GM18867 (cell line): ENCODE measurements around the gene GET4.
"Not testable (repeated sequence)": the region's sequence is repeated elsewhere in the genome, so short reads cannot be mapped to it uniquely, and the experiment has no call there.

Experiments used
- ATAC-seq: cut with Tn5 transposase; IDR thresholded peaks from one replicate; pipeline ENCODE4 v1.9.1; 2021; ENCODE audit warnings: mild to moderate bottlenecking, moderate library complexity; ENCODE audit not compliant: unreplicated experiment

Gene GET4

DNA sequence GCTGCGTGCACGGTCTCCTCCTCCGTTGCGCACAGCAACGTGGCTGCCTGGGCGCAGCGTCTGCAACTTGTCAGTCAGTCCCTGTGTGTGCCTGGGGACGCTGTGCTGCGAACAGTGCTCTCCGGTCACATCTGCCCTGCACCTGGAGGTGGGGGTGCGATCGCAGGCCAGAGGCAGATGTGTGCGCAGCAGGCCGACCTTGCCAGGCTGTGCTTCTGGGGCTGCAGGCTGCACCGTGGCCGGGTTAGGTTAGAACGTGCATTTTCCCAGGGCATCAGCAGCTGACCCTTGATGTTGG lies 8.2 kb upstream of the GET4 start:
- ATAC-seq: no peak

GRCh38 chr7:869348-869747 lies 7.0 kb upstream of the GET4 start:
- no peak for ATAC-seq

GRCh38 chr7:871900-872537 lies 4.3 kb upstream of the GET4 start:
- ATAC-seq: no peak

DNA sequence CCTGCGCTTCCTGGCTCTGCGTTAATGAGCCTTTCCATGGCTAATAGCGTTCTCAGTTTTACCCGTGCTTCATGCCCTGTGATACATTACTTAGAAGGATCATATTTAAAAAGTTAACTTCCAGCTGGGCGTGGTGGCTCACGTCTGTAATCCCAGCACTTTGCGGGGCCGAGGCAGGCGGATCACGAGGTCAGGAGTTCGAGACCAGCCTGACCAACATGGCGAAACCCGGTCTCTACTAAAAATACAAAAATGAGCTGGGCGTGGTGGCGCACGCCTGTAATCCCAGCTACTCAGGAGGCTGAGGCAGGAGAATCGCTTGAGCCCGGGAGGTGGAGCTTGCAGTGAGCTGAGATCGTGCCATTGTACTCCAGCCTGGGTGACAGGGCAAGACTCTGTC lies 3.7 kb upstream of the GET4 start:
- not testable (repeated sequence) for ATAC-seq

DNA sequence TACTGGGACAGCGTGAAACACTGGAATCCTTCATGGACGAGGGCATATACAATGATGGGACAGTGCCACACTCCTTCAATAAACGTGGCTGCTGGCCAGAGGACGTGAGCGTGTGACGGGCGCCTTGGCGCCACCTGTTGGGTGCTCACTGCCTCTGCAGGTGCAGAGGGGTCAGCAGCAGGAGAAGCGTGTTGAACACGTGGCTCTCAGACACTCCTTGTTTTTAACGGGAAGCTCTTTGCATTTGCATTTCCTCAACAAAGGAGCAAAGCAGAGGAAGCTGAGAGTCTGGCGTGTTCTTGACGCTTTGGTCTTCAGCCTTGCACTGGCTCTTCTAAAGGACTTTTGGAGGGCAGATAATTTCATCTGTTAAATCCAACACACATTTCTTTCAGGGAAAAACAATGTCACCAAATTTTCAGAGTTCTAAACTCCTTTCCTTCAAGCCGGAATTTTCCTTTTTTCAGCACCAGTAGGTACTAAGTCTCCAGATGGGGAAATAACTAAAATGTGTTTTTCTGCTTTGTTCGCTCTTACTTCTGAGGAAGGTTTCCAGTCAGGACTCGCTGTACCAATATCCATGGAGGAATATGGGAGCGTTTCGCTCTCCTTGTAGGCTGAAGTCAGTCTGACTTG lies 2.9 kb upstream of the GET4 start:
- ATAC-seq: no peak

DNA sequence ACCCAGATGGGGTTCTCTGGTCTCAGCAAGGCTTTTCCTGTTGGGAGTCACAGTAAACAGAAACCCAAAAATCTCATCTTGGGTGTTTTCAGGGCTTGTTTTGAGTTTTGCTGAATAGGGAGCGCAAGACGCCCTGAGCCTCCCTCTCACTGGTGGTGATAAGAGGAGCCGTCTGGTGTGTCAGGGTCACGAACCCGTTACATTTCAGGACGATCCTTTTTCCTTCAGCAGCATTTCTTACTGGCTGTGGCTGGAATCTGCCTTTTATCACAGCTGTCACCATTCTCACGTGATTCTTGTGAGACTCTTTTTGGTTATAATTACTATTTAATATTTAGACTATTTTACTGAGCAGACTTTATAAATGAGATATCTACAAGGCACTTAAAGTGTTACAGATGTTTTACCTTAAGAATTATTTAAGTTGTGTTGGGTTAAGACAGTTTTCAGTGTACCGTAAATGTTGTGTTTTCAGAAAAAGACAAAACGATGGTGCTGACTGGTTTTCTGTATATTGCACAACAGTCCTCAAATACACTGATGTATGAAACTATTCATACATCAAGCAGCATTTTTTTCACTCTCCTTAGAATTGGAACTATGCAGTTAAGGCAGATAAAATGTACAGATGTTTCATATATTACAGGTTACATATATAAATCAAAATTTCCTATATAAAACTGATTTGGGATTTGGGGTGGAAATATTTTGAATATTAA lies 2.2 kb upstream of the GET4 start:
- ATAC-seq: no peak

DNA sequence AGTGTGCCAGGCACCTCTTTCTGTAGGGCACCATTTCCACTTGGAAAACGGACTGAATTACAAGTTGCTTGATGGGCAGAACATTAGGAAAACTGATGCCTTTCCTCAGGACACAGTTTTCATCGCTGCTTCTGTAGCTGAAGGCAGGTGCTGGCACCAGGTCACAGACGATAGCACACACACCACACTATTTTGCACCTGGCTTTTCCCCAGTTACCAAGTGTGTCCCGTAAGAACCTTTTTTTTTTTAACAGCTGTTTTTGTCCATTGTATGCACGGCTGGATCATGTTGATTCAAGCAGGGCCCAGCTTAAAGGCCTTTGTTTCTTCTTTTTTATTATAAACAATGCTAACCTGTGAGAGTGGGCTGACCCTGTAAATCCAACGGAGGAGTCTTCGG lies 1.3 kb upstream of the GET4 start:
- ATAC-seq: no peak

DNA sequence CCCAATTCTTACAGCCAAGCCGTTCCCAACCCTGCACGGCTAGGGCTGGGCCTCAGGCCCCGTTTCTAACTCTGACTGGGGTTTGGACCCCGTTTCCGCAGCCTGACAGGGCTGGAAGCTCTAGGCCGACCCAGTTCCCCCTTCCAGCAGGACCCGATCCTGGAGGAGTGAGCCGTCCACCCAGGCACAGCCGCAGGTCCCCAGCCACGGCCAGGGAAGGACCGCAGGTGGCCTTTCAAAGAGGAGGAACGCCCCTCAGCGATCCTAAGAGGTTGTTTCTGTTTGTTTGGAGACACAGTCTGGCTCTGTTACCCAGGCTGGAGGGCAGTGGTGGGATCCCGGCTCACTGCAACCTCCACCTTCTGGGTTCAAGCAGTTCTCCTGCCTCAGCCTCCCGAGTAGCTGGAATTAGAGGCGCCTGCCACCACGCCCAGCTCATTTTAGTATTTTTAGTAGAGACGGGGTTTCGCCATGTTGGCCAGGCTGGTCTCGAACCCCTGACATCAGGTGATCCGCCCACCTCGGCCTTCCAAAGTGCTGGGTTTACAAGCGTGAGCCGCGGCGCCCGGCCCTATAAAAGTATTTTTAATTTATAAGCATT lies 778 bp upstream of the GET4 start:
- ATAC-seq: no peak

- peak; percentile 28 for ATAC-seq
These were observed 588 bp downstream of the GET4 start for GRCh38 chr7:876972-877311.

DNA sequence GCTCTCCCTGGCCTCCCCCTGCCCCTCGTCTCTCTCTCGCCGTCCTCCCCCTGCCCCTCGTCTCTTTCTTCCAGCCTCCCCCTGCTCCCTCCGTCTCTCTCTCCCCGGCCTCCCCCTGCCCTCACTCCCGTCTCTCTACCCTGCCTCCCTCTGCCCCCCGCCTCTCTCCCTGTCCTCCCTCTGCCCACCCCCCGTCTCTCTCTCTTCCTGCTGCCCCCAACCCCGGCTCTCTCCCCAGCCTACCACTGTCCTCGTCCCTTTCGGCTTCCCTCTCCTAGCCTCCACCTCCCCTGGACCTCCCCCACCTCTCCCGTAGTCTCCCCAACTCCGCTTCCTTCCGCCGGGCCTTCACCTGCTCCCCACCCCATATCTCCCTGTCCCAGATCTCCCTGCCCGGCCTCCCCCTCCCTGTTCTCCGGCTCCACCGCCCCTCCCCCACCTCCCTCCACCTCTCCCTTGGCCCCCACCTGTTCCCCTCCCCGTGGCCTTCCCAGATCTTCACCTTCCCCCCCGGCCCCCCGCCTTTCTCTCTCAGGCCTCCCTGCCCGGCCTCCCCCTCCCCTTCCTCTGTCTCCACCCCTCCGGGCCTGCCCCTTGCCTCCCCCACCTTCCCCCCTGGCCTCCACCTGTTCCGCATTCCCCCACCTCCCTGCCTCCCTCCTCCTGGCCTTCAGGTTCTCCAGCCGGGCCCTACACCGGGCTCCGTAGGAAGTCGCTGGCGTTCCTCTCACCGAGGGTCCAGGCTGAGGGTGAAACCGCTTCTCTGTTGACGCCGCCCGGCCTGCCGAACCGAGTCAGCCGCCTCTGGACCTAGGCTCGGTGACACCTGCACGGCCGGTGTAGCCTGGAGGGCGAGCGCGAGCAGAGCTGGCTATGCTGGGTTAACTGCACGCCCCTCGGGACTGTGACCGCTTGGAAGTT lies 1.2 kb downstream of the GET4 start:
- no peak for ATAC-seq

DNA sequence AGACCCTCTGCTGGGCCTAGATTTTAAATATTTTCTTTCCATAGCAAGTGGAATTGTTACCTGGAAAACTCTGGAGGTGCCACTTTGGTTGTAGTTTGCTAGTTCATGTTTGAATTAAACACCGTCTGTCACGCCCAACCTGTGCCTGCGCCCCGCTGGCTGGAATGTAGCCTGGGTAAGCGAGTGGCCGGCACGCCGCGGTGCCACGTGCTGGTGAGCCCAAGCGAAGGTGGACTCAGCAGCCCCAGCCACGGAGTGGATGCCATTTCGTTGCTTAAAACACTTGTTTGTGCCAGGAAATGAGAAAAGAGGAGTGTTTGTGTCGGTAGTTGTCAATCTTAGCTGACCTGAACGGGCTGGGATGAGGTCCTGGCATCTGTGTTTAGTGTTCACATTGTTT lies 2.7 kb downstream of the GET4 start:
- ATAC-seq: no peak

DNA sequence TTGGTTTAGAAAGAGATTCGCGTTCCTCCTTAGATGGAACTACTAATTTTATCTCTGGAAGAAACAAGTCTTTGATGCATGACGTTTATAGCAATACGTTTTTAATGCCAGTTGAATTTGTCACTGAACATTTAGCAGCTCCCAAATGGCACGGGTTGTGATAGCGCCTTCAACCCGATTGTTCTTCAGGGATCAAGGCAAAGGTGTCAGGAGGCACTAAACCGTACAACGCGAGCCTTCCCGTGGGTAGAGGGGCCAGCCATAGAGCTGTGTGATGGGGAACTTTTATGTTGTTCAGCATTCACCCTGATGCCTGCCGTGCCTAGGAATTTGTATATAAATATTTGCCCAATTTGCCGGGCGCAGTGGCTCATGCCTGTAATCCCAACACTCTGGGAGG lies 3.4 kb downstream of the GET4 start:
- ATAC-seq: no peak

- ATAC-seq: no peak
These were observed 4.1 kb downstream of the GET4 start for GRCh38 chr7:880450-880849.

DNA sequence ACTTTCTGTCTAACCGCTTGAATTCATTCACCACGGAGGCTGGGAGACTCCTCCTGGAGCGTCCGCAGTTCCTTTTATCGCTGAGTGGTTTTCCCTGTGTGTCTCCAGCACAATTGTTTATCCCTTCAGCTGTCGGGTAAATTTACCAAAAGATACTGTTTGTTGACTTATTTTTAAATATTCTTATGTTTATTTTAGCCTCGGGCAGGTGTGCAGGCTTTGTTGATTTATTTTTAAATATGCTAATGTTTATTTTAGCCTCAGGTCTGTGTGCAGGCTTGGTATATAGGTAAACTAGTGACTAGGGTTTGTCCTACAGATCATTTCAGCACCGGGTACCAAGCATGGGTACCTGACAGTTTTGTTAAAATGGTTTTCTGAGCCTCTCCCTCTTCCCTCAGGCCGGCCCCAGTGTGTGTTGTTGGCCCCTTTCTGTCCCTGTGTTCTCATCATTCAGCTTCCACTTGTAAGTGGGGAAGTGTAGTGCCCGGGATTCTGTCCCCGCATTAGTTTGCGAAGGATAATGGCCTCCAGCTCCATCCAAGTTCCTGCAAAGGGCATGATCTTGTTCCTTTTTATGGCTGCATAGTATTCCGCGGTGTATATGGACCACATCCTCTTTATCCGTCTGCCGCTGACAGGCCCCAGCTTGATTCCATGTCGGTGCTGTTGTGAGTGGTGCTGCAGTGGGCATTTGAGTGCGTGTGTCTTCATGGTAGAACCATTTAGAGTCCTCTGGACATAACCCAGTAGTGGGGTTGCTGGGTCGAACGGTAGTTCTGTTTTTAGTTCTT lies 5.3 kb downstream of the GET4 start:
- ATAC-seq: no peak

DNA sequence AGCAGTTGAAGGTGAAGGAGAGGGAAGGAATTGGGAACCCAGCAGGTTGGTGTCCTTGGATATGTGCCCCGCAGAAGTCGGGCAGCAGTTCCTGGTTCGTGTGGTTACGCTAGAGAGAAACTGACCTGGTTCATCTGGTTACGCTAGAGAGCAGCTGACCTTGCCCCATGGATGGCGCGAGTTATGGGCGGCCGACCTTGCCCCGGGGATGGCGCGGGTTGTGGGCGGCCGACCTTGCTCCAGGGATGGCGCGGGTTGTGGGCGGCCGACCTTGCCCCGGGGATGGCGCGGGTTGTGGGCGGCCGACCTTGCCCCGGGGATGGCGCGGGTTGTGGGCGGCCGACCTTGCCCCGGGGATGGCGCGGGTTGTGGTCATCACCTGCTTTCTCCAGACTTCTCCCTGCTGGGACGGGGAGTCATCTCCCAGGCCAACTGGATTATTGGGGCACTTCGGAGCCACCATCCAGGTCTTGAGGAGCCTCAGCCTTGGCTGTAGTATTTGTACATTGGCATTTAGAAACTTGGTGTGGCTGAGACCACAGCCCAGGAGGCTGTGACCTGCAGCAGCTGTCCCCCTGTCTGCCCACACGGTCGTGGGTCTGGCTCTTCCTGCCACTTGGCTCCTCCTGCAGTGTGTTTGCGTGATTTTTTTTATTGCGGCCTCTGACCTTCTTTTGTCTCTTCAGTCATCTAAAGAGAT lies 6.1 kb downstream of the GET4 start:
- no peak for ATAC-seq

DNA sequence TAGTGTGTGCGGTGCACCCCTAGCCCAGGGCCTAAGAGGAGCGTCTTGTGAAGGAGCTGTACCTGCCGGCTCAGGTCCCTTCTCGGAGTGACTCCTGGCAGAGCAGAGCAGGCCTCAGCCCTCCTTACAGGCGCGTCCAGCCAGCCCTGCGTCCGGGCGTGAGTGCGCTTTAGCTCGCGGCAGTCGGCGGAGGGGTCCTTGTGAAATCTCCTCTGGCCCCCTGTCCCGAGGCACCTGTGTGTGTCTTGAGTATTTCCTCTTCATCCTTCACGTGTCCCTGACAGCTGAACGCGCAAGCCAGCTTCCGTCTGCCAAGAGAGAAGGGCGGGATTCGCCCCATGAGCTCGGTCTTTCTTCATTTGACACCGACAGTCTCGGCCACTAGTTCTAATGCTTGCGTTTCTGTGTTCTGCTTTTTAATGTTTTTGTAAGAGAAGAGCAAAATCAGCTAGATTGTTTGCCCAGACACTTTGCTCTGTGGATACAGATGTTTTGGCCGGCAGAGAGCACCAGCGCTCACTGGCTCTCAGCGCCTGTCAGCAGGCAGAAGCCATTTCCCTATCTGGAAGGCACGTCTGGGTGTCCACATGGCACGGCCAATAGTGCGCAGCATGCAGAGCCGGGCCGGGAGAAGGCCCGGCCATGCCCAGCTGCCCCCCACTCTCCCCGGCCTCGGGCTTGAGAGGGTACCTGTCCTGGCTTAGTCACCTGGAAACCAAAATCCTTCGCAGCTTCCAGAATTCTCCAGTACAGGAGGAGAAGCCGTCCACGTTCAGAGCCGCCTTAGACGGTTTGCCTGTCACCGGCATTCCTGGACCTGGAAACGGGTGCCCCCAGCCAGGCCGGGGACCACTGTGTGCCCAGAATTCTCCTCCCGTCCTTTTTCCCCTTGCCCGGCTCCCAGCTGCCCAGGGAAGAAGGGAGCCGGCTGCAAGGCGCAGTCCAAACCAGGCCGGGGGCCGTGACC lies 7.0 kb downstream of the GET4 start:
- no peak for ATAC-seq

DNA sequence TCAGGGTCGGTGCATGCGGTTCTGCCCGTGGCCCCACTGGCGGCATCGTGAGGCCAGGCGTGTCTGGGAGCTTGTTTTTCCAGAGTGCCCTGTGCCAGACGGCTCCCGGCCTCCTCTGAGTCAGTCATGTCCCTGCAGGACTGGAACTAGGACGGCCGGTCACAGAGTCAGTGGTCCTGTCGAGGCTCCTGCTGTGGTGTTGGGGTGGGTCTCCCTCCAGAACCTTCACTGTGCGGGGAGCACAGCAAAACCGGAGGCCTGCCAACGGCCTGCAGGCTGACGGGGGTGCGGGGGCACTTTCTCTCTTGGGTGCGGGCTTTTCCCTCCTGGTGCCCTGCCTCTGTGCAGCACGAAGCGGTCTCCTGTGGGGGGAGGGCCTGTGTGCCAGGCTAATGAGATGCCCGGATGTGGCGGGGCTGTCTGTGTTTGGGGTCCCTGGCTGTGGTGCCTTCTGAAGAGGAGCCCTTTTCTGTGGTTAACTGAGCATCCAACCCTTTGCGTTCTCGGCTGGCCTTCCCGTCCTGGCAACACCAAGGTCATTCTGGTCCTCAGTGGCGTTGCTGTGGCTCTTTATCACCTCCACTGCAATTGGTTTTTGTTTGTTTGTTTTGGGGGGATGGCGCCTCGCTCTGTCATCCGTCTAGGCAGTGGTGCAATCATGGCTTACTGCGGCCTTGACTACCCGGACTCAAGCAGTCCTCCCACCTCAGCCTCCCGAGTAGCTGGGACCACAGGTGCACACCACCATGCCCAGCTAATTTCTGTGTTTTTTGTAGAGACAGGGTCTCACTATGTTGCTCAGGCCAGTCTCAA lies 8.0 kb downstream of the GET4 start:
- no peak for ATAC-seq
